ENCODE results near the gene RAB7B. TPM values are rescaled to one million over a fixed set of nuclear protein-coding genes. Genes with fewer than 3 reads are reported as not detected.
A peak's percentile ranks its signal among the peaks of the same experiment; 100 is the strongest.

The RAB7B gene
- total and polyA plus RNA-seq, 2 of the 4 experiments (the other 2 are of a cell fraction): 9.1 to 14.7 TPM

DNA sequence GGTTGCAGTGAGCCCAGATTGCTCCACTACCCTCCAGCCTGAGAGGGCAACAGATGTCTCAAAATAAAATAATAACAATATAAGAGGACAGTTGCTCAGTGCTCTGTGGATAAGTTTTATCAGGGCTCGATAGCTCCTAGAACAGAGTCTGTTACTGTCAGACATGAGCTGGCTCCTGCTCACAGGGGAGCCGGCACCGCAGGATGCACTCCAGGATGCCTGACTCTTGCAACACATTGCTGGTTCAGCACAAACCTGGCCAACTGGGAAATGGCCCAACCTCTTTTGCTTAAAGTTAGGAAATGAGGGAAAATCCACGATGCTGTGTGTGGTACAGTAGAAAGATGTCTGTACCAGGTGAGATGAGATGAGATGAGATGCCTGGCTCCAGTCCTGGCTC, 26.3 kb upstream of the RAB7B start:
- Histone ChIP-seq H2BK120ac (ENCODE audit: low read depth, low read length) (no peak overlapping the region), H3K18ac (ENCODE audit: low read depth, low read length) (no peak overlapping the region), H2AFZ (replicated peaks; ENCODE audit: low read length, poor library complexity) (no peak overlapping the region), H3K56ac (ENCODE audit: extremely low read depth, insufficient read depth, low read length) (no peak overlapping the region), H3K36me3 (ENCODE audit: control insufficient read depth, insufficient read depth, low read length) (no peaks in the 10 kb centered on the region), H4K8ac (ENCODE audit: low read depth in 2 of 2, low read length in 2 of 2) (no peak overlapping the region), H2BK20ac (ENCODE audit: low read depth, low read length) (no peak overlapping the region), H4K20me1 (ENCODE audit: insufficient read depth, low read length) (no peaks in the 10 kb centered on the region), H3K27ac (ENCODE audit: insufficient read depth, low read length) (no peak overlapping the region), H2BK15ac (ENCODE audit: low read depth, low read length) (no peak overlapping the region), H4K91ac (ENCODE audit: insufficient read depth, low read depth, low read length) (no peak overlapping the region), H3K9me1 (ENCODE audit: insufficient read depth, low read length) (no peaks in the 10 kb centered on the region), H3K9ac (ENCODE audit: low read depth, low read length) (no peak overlapping the region), H2BK5ac (ENCODE audit: low read depth, low read length, poor library complexity, severe bottlenecking) (no peak overlapping the region), H3K4ac (ENCODE audit: low read depth, low read length) (no peak overlapping the region), H3K14ac (replicated peaks; ENCODE audit: low read depth, low read length) (no peak overlapping the region), H3K4me3 (ENCODE audit: insufficient read depth, low read depth, low read length) (no peak overlapping the region), H3K4me2 (ENCODE audit: low read depth, low read length) (no peak overlapping the region), H3K23ac (ENCODE audit: low read depth, low read length) (no peak overlapping the region), H4K5ac (ENCODE audit: low read depth, low read length) (no peak overlapping the region), H2AK5ac (ENCODE audit: low read depth, low read length) (no peak overlapping the region), H3K9me3 (ENCODE audit: control insufficient read depth, insufficient read depth, low read length) (peaks cover 4% of the 10 kb centered on the region), H3K27me3 (ENCODE audit: control insufficient read depth, insufficient read depth, low read length) (peaks cover 30% of the 10 kb centered on the region), H3K4me1 (ENCODE audit: control insufficient read depth, insufficient read depth, low read length) (no peaks in the 10 kb centered on the region), H2AK9ac (replicated peaks; ENCODE audit: low read depth, low read length, poor library complexity) (no peak overlapping the region), H3K79me1 (ENCODE audit: low read depth in 1 of 2, low read length in 2 of 2) (no peaks in the 10 kb centered on the region)
- ATAC-seq (ENCODE audit: low read depth) (no peak), DNase-seq (peak; percentile 20)
- intact Hi-C loops (cut with micrococcal nuclease) (no loop called here), in situ Hi-C loops (cut with MboI; ENCODE audit: low sequenced_read_pairs) (no loop called here), dilution Hi-C loops (cut with HindIII; ENCODE audit: low sequenced_read_pairs, unreplicated experiment) (no loop called here)
- 60% methylated on average over 1 of the region's 4 CpGs; no CpG with 5 or more reads in 1 of the 2 experiments for WGBS, 2 experiments (ENCODE audit: extremely low coverage in 2 of 2, insufficient read length in 1 of 2)
- ChIA-PET CTCF (interaction anchor here (1.3 kb wide), 1 partner anchor 16 kb away, joined by 4 read pairs; no protein-coding TSS in a partner anchor), POLR2A (ENCODE audit: unreplicated experiment) (no interaction called here)
- BruUV-seq (replicated peaks): no TSS peak
- TF ChIP-seq CEBPB (IDR thresholded peaks at IDR 0.05; ENCODE audit: low read depth, low read length): peak; percentile 47; the same call in 1 of the 2 replicates
- TF ChIP-seq POLR2A (IDR thresholded peaks at IDR 0.05; ENCODE audit: low read depth, low read length): no peak

Measured in IMR-90 (cell line).